Body of pancreas (tissue), 4 donors: ENCODE results near the gene AJUBA. TPM values are rescaled to one million over a fixed set of nuclear protein-coding genes. Genes with fewer than 3 reads are reported as not detected.
"Not testable (repeated sequence)": the region's sequence is repeated elsewhere in the genome, so short reads cannot be mapped to it uniquely, and the experiment has no call there.

Source experiments
- ATAC-seq: fragments of 150-250 bp; one replicate; pipeline ENCODE4 v1.9.1; 2016
- DNase-seq, 4 donors: peaks; one replicate each; pipeline ENCODE4 v3.0.0-alpha.2; 2019
- H3K27ac ChIP-seq, 4 donors: fragments of 200-600 bp; sonication (generic); 1 replicate in 3 of 4; 2 replicates in 1 of 4; pipeline versions ENCODE4 v1.5.1 to v1.6.1; 2016 to 2019; ENCODE audit warnings: mild to moderate bottlenecking in 1 of 4, mixed read lengths in 1 of 4, moderate library complexity in 1 of 4
- H3K27me3 ChIP-seq, 2 donors: fragments of 200-600 bp; sonication (generic); one replicate each; pipeline ENCODE4 v1.6.0; 2016; ENCODE audit warnings: mild to moderate bottlenecking in 1 of 2
- H3K36me3 ChIP-seq, 2 donors: fragments of 200-600 bp; sonication (generic); replicated peaks in 1 of 2; 2 replicates each; pipeline ENCODE4 v1.5.1; 2016; ENCODE audit warnings: low read depth in 2 of 2; ENCODE audit not compliant: insufficient read depth in 1 of 2
- H3K4me1 ChIP-seq: fragments of 200-600 bp; sonication (generic); one replicate; pipeline ENCODE4 v1.6.0; 2016
- H3K4me3 ChIP-seq, 2 donors: fragments of 200-600 bp; sonication (generic); 1 replicate in 1 of 2; 2 replicates in 1 of 2; pipeline ENCODE4 v1.5.1; 2016 to 2019
- H3K9me3 ChIP-seq, 3 donors: fragments of 200-600 bp; sonication (generic); 1 replicate in 2 of 3; 2 replicates in 1 of 3; pipeline ENCODE4 v1.5.1; 2016
- CTCF ChIP-seq, 7 experiments: fragments of 450-650 bp in 4 of 7; fragments of 200-600 bp in 3 of 7; sonication (generic) in 3 of 7; IDR thresholded peaks; one replicate each; pipeline ENCODE4 v1.5.1; 2016 to 2019; ENCODE audit warnings: antibody characterized with exemption in 7 of 7
- POLR2A ChIP-seq, 3 donors: fragments of 450-650 bp; IDR thresholded peaks; one replicate each; pipeline ENCODE4 v1.6.1; 2016; ENCODE audit warnings: antibody characterized with exemption in 3 of 3, mild to moderate bottlenecking in 2 of 3
- WGBS, 2 donors: methylation state at CpG; one replicate each; pipeline ENCODE4 v1.1.5; 2017; 5-methylcytosine and 5-hydroxymethylcytosine counted together
- intact Hi-C: fragments of 100-400 bp; cut with DNase I; formaldehyde crosslinking; loops from one replicate; pipeline ENCODE4 v1.15.1; 2023
- total RNA-seq, 2 donors: library from RNA; depleted of rRNA; stranded (reverse); fragments of >200 nt; gene quantifications; one replicate each; pipeline ENCODE4 v1.1.0, GENCODE V29; 2016

The AJUBA gene
- total RNA-seq, 2 donors from 2014 or later, result 15.8 to 19.5 TPM

DNA sequence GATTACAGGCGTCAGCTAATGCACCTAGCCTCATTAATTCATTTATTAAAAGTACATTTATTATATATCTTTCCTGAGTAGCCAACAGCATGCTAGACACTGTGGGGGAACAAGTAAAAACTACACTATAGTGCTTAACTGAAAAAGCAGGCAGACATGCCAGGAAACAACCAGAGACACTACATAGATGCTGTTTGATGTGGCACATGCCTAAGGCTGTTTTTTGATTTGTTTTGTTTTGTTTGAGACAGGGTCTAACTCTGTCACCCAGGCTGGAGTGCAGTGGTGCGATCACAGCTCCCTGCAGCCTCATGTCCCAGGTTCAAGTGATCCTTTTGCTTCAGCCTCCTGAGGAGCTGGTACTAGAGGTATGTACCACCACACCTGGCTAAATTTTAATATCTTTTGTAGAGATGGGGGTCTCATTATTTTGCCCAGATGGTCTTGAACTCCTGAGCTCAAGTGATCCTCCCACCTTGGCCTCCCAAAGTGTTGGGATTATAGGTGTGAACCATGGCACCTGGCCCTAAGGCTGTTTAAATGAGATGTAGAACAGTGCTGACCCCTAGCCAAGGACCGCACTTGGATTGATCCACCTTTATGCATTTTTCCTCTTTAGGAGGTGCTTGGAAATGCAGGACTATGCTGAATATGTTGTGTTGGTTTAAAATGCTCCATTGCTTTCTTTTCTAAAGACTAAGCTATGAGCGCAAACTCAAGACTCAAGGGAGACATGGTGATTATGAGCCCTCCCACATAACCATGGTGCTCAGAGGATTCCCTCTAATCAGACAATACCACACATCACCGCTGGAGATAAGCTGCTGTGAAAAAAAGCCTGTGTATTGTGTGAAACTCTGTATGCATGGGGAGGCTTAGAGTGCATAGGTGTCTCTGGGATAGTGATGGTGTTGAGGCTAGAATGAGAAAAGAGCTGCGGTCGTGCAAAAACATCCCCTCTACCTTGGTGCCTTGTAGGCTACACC is 38.1 kb upstream of the AJUBA start:
- no peaks in the 10 kb centered on the region for H3K4me1 ChIP-seq
- H3K27me3 ChIP-seq, result no peaks in the 10 kb centered on the region
- peaks cover 0 to 1% of the 10 kb centered on the region in 2 donors for H3K36me3 ChIP-seq
- no peak overlapping the region for H3K4me3 ChIP-seq
- intact Hi-C loops, result no loop called here
- DNase-seq, result no peak
- ATAC-seq, result no peak
- WGBS, 2 donors, result 84 to 95% methylated on average over 7 of the region's 7 CpGs
- TF ChIP-seq CTCF (IDR thresholded peaks at IDR 0.05) (no peak), POLR2A (IDR thresholded peaks at IDR 0.05) (no peak)
- H3K27ac ChIP-seq, result no peak overlapping the region
- no peaks in the 10 kb centered on the region for H3K9me3 ChIP-seq

DNA sequence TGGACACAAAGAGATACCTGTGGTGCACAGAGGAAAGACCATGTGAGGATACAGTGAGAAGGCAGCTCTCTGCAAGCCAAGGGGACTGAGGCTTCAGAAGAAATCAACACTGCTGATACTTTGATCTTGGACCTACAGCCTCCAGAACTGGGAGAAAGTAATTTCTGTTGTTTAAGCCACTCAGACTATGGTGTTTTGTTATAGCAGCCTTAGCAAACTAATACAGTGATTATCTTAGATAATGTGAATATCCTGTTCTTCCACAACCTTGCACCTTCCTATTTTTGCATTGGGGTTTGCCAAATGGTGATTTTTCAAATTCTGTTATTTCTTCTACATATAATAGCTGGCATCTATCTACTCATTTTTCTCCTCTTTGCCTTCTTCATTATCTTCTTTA is 35.8 kb upstream of the AJUBA start:
- Histone ChIP-seq H3K27me3 (no peaks in the 10 kb centered on the region), H3K36me3 (no peaks in the 10 kb centered on the region), H3K9me3 (no peaks in the 10 kb centered on the region), H3K4me1 (no peaks in the 10 kb centered on the region), H3K27ac (no peak overlapping the region), H3K4me3 (no peak overlapping the region)
- intact Hi-C loops, result no loop called here
- ATAC-seq (no peak), DNase-seq (no peak)
- no peak for TF ChIP-seq CTCF (IDR thresholded peaks at IDR 0.05)
- no peak for TF ChIP-seq POLR2A (IDR thresholded peaks at IDR 0.05)

- H3K27ac ChIP-seq, result no peak overlapping the region
- no peak for TF ChIP-seq CTCF (IDR thresholded peaks at IDR 0.05)
- no peak for TF ChIP-seq POLR2A (IDR thresholded peaks at IDR 0.05)
- ATAC-seq, result no peak
- intact Hi-C loops, result no loop called here
- H3K4me1 ChIP-seq, result no peaks in the 10 kb centered on the region
- H3K36me3 ChIP-seq, result no peaks in the 10 kb centered on the region
- 72 to 79% methylated on average over 5 of the region's 5 CpGs for WGBS, 2 donors
- no peak for DNase-seq
- no peaks in the 10 kb centered on the region for H3K27me3 ChIP-seq
- H3K4me3 ChIP-seq, result no peak overlapping the region
- H3K9me3 ChIP-seq, result no peaks in the 10 kb centered on the region
These were observed 34.7 kb upstream of the AJUBA start for GRCh38 chr14:23017091-23017490.

DNA sequence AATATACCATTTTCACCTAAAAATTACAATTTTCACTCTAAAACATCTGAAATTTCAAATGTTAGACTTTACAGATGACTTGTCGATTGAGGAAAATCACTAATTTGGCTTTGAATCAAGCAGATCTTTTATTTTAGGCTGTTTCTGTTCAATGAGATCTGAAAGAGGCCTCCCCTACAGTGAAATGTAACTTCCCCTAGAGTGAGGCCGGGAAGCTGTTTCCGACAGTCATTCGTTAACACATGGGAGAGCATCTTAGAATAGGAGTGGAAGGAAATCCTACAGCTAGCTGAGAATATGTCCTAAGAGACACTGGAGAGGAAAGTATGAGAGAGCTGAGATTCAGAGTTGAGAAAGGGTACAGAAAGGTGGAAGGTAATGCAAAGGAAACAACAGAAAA is 33.3 kb upstream of the AJUBA start:
- DNase-seq, result no peak
- H3K4me3 ChIP-seq, result no peak overlapping the region
- intact Hi-C loops, result no loop called here
- TF ChIP-seq CTCF (IDR thresholded peaks at IDR 0.05) (no peak), POLR2A (IDR thresholded peaks at IDR 0.05) (no peak)
- WGBS, 2 donors, result 79 to 82% methylated on average over 4 of the region's 4 CpGs
- H3K27ac ChIP-seq, result no peak overlapping the region
- ATAC-seq, result no peak
- no peaks in the 10 kb centered on the region for H3K9me3 ChIP-seq
- no peaks in the 10 kb centered on the region for H3K4me1 ChIP-seq
- no peaks in the 10 kb centered on the region for H3K27me3 ChIP-seq
- no peaks in the 10 kb centered on the region for H3K36me3 ChIP-seq

GRCh38 chr14:23013749-23014054 is 31.4 kb upstream of the AJUBA start:
- WGBS, 2 donors, result 84 to 94% methylated on average over 5 of the region's 5 CpGs
- H3K36me3 ChIP-seq, H3K27me3 ChIP-seq, H3K4me3 ChIP-seq, H3K27ac ChIP-seq, H3K9me3 ChIP-seq, ATAC-seq, H3K4me1 ChIP-seq, DNase-seq, intact Hi-C loops: not testable (repeated sequence)
